Liver (tissue), 9 donors: ENCODE measurements around the gene RAB6A. TPM values are rescaled to one million over a fixed set of nuclear protein-coding genes. Genes with fewer than 3 reads are reported as not detected.
"Not testable (repeated sequence)": the region's sequence is repeated elsewhere in the genome, so short reads cannot be mapped to it uniquely, and the experiment has no call there.

Source experiments
- DNase-seq: peaks from one replicate; pipeline ENCODE4 v3.0.0-alpha.2; 2017; ENCODE audit warnings: low spot score
- H3K27ac ChIP-seq, 2 donors: one replicate each; pipeline ENCODE4 v1.7.0; 2013; ENCODE audit warnings: inconsistent platforms in 2 of 2, low read length in 2 of 2, control low read depth in 1 of 2, low read depth in 1 of 2, mild to moderate bottlenecking in 1 of 2
- H3K27me3 ChIP-seq, 4 donors: one replicate each; pipeline versions ENCODE4 v1.6.1 to v1.7.0; 2013; ENCODE audit warnings: low read length in 3 of 4, inconsistent platforms in 1 of 4, mild to moderate bottlenecking in 1 of 4, moderate library complexity in 1 of 4; ENCODE audit not compliant: control insufficient read depth in 4 of 4, insufficient read depth in 4 of 4
- H3K36me3 ChIP-seq, 4 donors: one replicate each; pipeline versions ENCODE4 v1.6.1 to v1.7.0; 2013; ENCODE audit warnings: low read length in 3 of 4, mild to moderate bottlenecking in 3 of 4, low read depth in 1 of 4, moderate library complexity in 1 of 4; ENCODE audit not compliant: control insufficient read depth in 4 of 4, insufficient read depth in 3 of 4
- H3K4me1 ChIP-seq, 4 donors: one replicate each; pipeline versions ENCODE4 v1.6.1 to v1.7.0; 2013; ENCODE audit warnings: low read length in 3 of 4, mild to moderate bottlenecking in 3 of 4, moderate library complexity in 1 of 4; ENCODE audit not compliant: control insufficient read depth in 4 of 4, insufficient read depth in 4 of 4
- H3K4me3 ChIP-seq, 3 donors: one replicate each; pipeline versions ENCODE4 v1.6.1 to v1.7.0; 2013; ENCODE audit warnings: low read length in 3 of 3, control low read depth in 1 of 3, low read depth in 1 of 3, mild to moderate bottlenecking in 1 of 3
- H3K9ac ChIP-seq, 2 donors: one replicate each; pipeline ENCODE4 v1.7.0; 2013; ENCODE audit warnings: low read length in 2 of 2, mild to moderate bottlenecking in 2 of 2, moderate library complexity in 2 of 2, control low read depth in 1 of 2, low read depth in 1 of 2
- H3K9me3 ChIP-seq, 4 donors: one replicate each; pipeline versions ENCODE4 v1.6.1 to v1.7.0; 2013; ENCODE audit warnings: low read length in 3 of 4; ENCODE audit not compliant: control insufficient read depth in 4 of 4
- ATF3 ChIP-seq: IDR thresholded peaks from 2 replicates; pipeline ENCODE4 v1.6.1; 2016; ENCODE audit warnings: antibody characterized with exemption
- EGR1 ChIP-seq, 2 donors: IDR thresholded peaks; 2 replicates each; pipeline ENCODE4 v1.6.1; 2016 to 2018; ENCODE audit warnings: antibody characterized with exemption in 2 of 2, low read depth in 2 of 2
- FOXA1 ChIP-seq: IDR thresholded peaks from 2 replicates; pipeline ENCODE4 v1.6.1; 2016; ENCODE audit warnings: antibody characterized with exemption
- GABPA ChIP-seq, 2 donors: IDR thresholded peaks in 1 of 2; conservative IDR thresholded peaks in 1 of 2; 2 replicates each; pipeline ENCODE4 v1.6.1; 2016; ENCODE audit warnings: antibody characterized with exemption in 2 of 2, mild to moderate bottlenecking in 1 of 2, moderate library complexity in 1 of 2
- HNF4A ChIP-seq, 2 donors: conservative IDR thresholded peaks; 2 replicates each; pipeline ENCODE4 v1.6.1; 2016; ENCODE audit warnings: antibody characterized with exemption in 2 of 2, mild to moderate bottlenecking in 2 of 2
- HNF4G ChIP-seq: IDR thresholded peaks from 2 replicates; pipeline ENCODE4 v1.6.1; 2016; ENCODE audit warnings: antibody characterized with exemption
- NR2F2 ChIP-seq: IDR thresholded peaks from 2 replicates; pipeline ENCODE4 v1.6.1; 2016; ENCODE audit warnings: antibody characterized with exemption
- RAD21 ChIP-seq, 2 donors: IDR thresholded peaks; 2 replicates each; pipeline ENCODE4 v1.6.1; 2016; ENCODE audit warnings: antibody characterized with exemption in 2 of 2, mild to moderate bottlenecking in 2 of 2
- REST ChIP-seq: IDR thresholded peaks from 2 replicates; pipeline ENCODE4 v1.6.1; 2016; ENCODE audit warnings: antibody characterized with exemption, mild to moderate bottlenecking
- RXRA ChIP-seq, 2 donors: IDR thresholded peaks; 2 replicates each; pipeline ENCODE4 v1.6.1; 2017 to 2018; ENCODE audit warnings: antibody characterized with exemption in 2 of 2, mild to moderate bottlenecking in 1 of 2
- SP1 ChIP-seq: IDR thresholded peaks from 2 replicates; pipeline ENCODE4 v1.6.1; 2018; ENCODE audit warnings: antibody characterized with exemption, mild to moderate bottlenecking
- YY1 ChIP-seq: IDR thresholded peaks from 2 replicates; pipeline ENCODE4 v1.6.1; 2016; ENCODE audit warnings: antibody characterized with exemption, mild to moderate bottlenecking
- ZBTB33 ChIP-seq: IDR thresholded peaks from 2 replicates; pipeline ENCODE4 v1.6.1; 2016; ENCODE audit warnings: antibody characterized with exemption
- WGBS: extraction: QIAGEN DNeasy Blood & Tissue Kit; methylation state at CpG from one replicate; pipeline ENCODE4 v1.1.7; 2013; 5-methylcytosine and 5-hydroxymethylcytosine counted together
- polyA plus RNA-seq, 2 donors: library from polyadenylated mRNA; stranded (reverse) in 1 of 2; unstranded in 1 of 2; fragments of 200-250 nt in 1 of 2; fragments of >200 nt in 1 of 2; fragmentation: Nextera tagmentation in 1 of 2; extraction: Ambion mirVana in 1 of 2; gene quantifications; one replicate each; pipeline versions ENCODE4 v1.2.1 to v1.2.3, GENCODE V29; 2013 to 2015
- total RNA-seq, 2 donors: library from RNA; depleted of rRNA; stranded (reverse); fragments of >200 nt; gene quantifications; one replicate each; pipeline ENCODE4 v1.2.3, GENCODE V29; 2014
- TF ChIP-seq, protein P1 (sequence below): IDR thresholded peaks from 2 replicates; pipeline ENCODE4 v1.6.1; 2016; ENCODE audit warnings: antibody characterized with exemption
- TF ChIP-seq, protein P2 (sequence below): fragments of 150-350 bp; IDR thresholded peaks from 2 replicates; pipeline ENCODE4 v1.5.1; 2017; ENCODE audit warnings: improper control_type of control experiment, low read depth, low read length; ENCODE audit not compliant: missing input control
- donor health status: healthy.
- donor health status: healthy.
- donor health status: healthy.
- donor health status: healthy.
- donor health status: healthy.

RAB6A gene
- total and polyA plus RNA-seq, 4 donors: 36.0 to 165 (median 51.5) TPM

DNA sequence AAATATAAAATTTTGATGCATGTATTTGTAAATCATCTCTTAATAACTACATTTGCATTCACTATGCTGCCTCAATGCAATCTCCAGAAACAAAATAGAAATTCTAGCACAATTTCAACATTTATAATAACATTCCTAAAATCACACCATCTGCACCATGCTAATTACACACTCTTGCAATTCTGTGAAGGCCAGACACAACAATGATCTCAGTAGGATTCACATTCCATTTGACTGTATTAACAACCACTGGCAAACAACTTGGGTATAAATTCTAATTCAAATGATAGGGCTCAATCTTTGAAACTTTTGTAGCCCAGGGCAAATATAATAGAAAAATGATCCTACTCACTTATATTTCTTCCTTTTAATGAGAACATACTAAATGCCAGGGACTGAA lies 25.9 kb downstream of the RAB6A start:
- DNase-seq: no peak
- Histone ChIP-seq H3K9me3 (no peaks in the 10 kb centered on the region), H3K27me3 (no peaks in the 10 kb centered on the region), H3K4me3 (no peak overlapping the region), H3K4me1 (peaks cover 0 to 3% (median under 1%) of the 10 kb centered on the region in 4 donors), H3K36me3 (peaks cover 0 to 4% (median 0%) of the 10 kb centered on the region in 4 donors), H3K27ac (no peak overlapping the region), H3K9ac (no peak overlapping the region)
- TF ChIP-seq ATF3 (no peak), HNF4A (conservative IDR thresholded peaks at IDR 0.05) (no peak), NR2F2 (no peak), YY1 (no peak), EGR1 (IDR thresholded peaks at IDR 0.05; ENCODE audit: low read depth in 2 of 2) (no peak), SP1 (no peak), RAD21 (IDR thresholded peaks at IDR 0.05) (no peak), ZBTB33 (no peak)
- TF ChIP-seq, protein P1, sequence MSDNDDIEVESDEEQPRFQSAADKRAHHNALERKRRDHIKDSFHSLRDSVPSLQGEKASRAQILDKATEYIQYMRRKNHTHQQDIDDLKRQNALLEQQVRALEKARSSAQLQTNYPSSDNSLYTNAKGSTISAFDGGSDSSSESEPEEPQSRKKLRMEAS: no peak

- not testable (repeated sequence) for H3K9me3 ChIP-seq, H3K36me3 ChIP-seq, H3K9ac ChIP-seq, H3K27ac ChIP-seq, H3K27me3 ChIP-seq, H3K4me3 ChIP-seq, H3K4me1 ChIP-seq, DNase-seq
- WGBS: 87% methylated on average over 8 of the region's 8 CpGs
Measured at GRCh38 chr11:73734011-73734410, 26.9 kb downstream of the RAB6A start.

- not testable (repeated sequence) for H3K9ac ChIP-seq, H3K27me3 ChIP-seq, H3K4me1 ChIP-seq, H3K27ac ChIP-seq, H3K4me3 ChIP-seq, DNase-seq, H3K9me3 ChIP-seq, H3K36me3 ChIP-seq
- WGBS: 86% methylated on average over 7 of the region's 7 CpGs
Measured at GRCh38 chr11:73732936-73733335, 27.9 kb downstream of the RAB6A start.

GRCh38 chr11:73729594-73730206 lies 31.2 kb downstream of the RAB6A start:
- Histone ChIP-seq H3K4me3 (no peak overlapping the region), H3K36me3 (peaks cover 0 to 1% (median 0%) of the 10 kb centered on the region in 4 donors), H3K4me1 (peaks cover 0 to 1% (median 0%) of the 10 kb centered on the region in 4 donors), H3K9me3 (no peaks in the 10 kb centered on the region), H3K27me3 (no peaks in the 10 kb centered on the region), H3K9ac (no peak overlapping the region), H3K27ac (no peak overlapping the region)
- DNase-seq: no peak
- 97% methylated on average over 3 of the region's 3 CpGs for WGBS
- TF ChIP-seq RXRA (IDR thresholded peaks at IDR 0.05) (no peak), FOXA1 (no peak), EGR1 (IDR thresholded peaks at IDR 0.05; ENCODE audit: low read depth in 2 of 2) (no peak), NR2F2 (no peak), REST (no peak), GABPA (IDR thresholded peaks at IDR 0.05 in 1 of 2, conservative IDR thresholded peaks at IDR 0.05 in 1 of 2) (no peak), HNF4G (no peak), RAD21 (IDR thresholded peaks at IDR 0.05) (peak in 1 of 2 donors; percentile 39)
- TF ChIP-seq, protein P2, sequence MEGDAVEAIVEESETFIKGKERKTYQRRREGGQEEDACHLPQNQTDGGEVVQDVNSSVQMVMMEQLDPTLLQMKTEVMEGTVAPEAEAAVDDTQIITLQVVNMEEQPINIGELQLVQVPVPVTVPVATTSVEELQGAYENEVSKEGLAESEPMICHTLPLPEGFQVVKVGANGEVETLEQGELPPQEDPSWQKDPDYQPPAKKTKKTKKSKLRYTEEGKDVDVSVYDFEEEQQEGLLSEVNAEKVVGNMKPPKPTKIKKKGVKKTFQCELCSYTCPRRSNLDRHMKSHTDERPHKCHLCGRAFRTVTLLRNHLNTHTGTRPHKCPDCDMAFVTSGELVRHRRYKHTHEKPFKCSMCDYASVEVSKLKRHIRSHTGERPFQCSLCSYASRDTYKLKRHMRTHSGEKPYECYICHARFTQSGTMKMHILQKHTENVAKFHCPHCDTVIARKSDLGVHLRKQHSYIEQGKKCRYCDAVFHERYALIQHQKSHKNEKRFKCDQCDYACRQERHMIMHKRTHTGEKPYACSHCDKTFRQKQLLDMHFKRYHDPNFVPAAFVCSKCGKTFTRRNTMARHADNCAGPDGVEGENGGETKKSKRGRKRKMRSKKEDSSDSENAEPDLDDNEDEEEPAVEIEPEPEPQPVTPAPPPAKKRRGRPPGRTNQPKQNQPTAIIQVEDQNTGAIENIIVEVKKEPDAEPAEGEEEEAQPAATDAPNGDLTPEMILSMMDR: peak; percentile 22
- TF ChIP-seq, protein P1: no peak
